Measurements from ENCODE around the gene RRN3.
A peak's percentile ranks its signal among the peaks of the same experiment; 100 is the strongest.
"Not testable (repeated sequence)": the region's sequence is repeated elsewhere in the genome, so short reads cannot be mapped to it uniquely, and the experiment has no call there.

Gene RRN3

GRCh38 chr16:15132719-15133428 lies 38.8 kb upstream of the RRN3 start:
- H3K9me3 Mint-ChIP-seq; DNase-seq (ENCODE audit: low spot score in 2 of 2); H3K27me3 Mint-ChIP-seq; ATAC-seq (replicated peaks; ENCODE audit: extremely low read depth, poor library complexity, severe bottlenecking); H3K4me3 Mint-ChIP-seq; H3K36me3 Mint-ChIP-seq (ENCODE audit: insufficient read depth); H3K4me1 Mint-ChIP-seq; H3K27ac Mint-ChIP-seq (ENCODE audit: low read depth): not testable (repeated sequence)

- not testable (repeated sequence) for H3K36me3 Mint-ChIP-seq (ENCODE audit: insufficient read depth); H3K27ac Mint-ChIP-seq (ENCODE audit: low read depth); ATAC-seq (replicated peaks; ENCODE audit: extremely low read depth, poor library complexity, severe bottlenecking)
These were observed 37.0 kb upstream of the RRN3 start for GRCh38 chr16:15130943-15131700.

GRCh38 chr16:15130256-15130932 lies 36.3 kb upstream of the RRN3 start:
- H3K4me1 Mint-ChIP-seq; H3K9me3 Mint-ChIP-seq; ATAC-seq (replicated peaks; ENCODE audit: extremely low read depth, poor library complexity, severe bottlenecking); DNase-seq (ENCODE audit: low spot score in 2 of 2); H3K36me3 Mint-ChIP-seq (ENCODE audit: insufficient read depth); H3K4me3 Mint-ChIP-seq; H3K27ac Mint-ChIP-seq (ENCODE audit: low read depth); H3K27me3 Mint-ChIP-seq: not testable (repeated sequence)

More at GRCh38 chr16:15130943-15131700, 37.0 kb upstream of the RRN3 start:
- not testable (repeated sequence) for H3K27me3 Mint-ChIP-seq; H3K4me1 Mint-ChIP-seq; DNase-seq (ENCODE audit: low spot score in 2 of 2); H3K4me3 Mint-ChIP-seq; H3K9me3 Mint-ChIP-seq

- not testable (repeated sequence) for H3K9me3 Mint-ChIP-seq; H3K4me3 Mint-ChIP-seq; ATAC-seq (replicated peaks; ENCODE audit: extremely low read depth, poor library complexity, severe bottlenecking); H3K27ac Mint-ChIP-seq (ENCODE audit: low read depth); H3K27me3 Mint-ChIP-seq; H3K4me1 Mint-ChIP-seq; DNase-seq (ENCODE audit: low spot score in 2 of 2); H3K36me3 Mint-ChIP-seq (ENCODE audit: insufficient read depth)
These were observed 33.8 kb upstream of the RRN3 start for GRCh38 chr16:15127641-15128425.

GRCh38 chr16:15100372-15100987 lies 6.4 kb upstream of the RRN3 start:
- not testable (repeated sequence) for H3K9me3 Mint-ChIP-seq; H3K4me1 Mint-ChIP-seq; ATAC-seq (replicated peaks; ENCODE audit: extremely low read depth, poor library complexity, severe bottlenecking); H3K36me3 Mint-ChIP-seq (ENCODE audit: insufficient read depth); DNase-seq (ENCODE audit: low spot score in 2 of 2); H3K4me3 Mint-ChIP-seq; H3K27me3 Mint-ChIP-seq; H3K27ac Mint-ChIP-seq (ENCODE audit: low read depth)

- not testable (repeated sequence) for H3K4me3 Mint-ChIP-seq; H3K27me3 Mint-ChIP-seq; DNase-seq (ENCODE audit: low spot score in 2 of 2); ATAC-seq (replicated peaks; ENCODE audit: extremely low read depth, poor library complexity, severe bottlenecking); H3K4me1 Mint-ChIP-seq; H3K36me3 Mint-ChIP-seq (ENCODE audit: insufficient read depth); H3K9me3 Mint-ChIP-seq; H3K27ac Mint-ChIP-seq (ENCODE audit: low read depth)
These were observed 5.4 kb upstream of the RRN3 start for GRCh38 chr16:15099366-15099909.

- H3K4me1 Mint-ChIP-seq = peaks cover 24% of the 10 kb centered on the region
- not testable (repeated sequence) for ATAC-seq (replicated peaks; ENCODE audit: extremely low read depth, poor library complexity, severe bottlenecking); H3K36me3 Mint-ChIP-seq (ENCODE audit: insufficient read depth); DNase-seq (ENCODE audit: low spot score in 2 of 2); H3K27me3 Mint-ChIP-seq; H3K9me3 Mint-ChIP-seq; H3K4me3 Mint-ChIP-seq; H3K27ac Mint-ChIP-seq (ENCODE audit: low read depth)
These were observed 2.5 kb upstream of the RRN3 start for GRCh38 chr16:15096583-15096972.

- not testable (repeated sequence) for ATAC-seq (replicated peaks; ENCODE audit: extremely low read depth, poor library complexity, severe bottlenecking); H3K9me3 Mint-ChIP-seq; H3K27me3 Mint-ChIP-seq; DNase-seq (ENCODE audit: low spot score in 2 of 2)
- H3K27ac Mint-ChIP-seq (ENCODE audit: low read depth) = peak overlapping the region; percentile 94
- peaks cover 30% of the 10 kb centered on the region for H3K36me3 Mint-ChIP-seq (ENCODE audit: insufficient read depth)
- H3K4me1 Mint-ChIP-seq = peaks cover 24% of the 10 kb centered on the region
- peak overlapping the region; percentile 98 for H3K4me3 Mint-ChIP-seq
These were observed 509 bp downstream of the RRN3 start for GRCh38 chr16:15093571-15093954.

- Mint-ChIP-seq H3K4me1 (peaks cover 24% of the 10 kb centered on the region), H3K36me3 (ENCODE audit: insufficient read depth) (peaks cover 41% of the 10 kb centered on the region)
- not testable (repeated sequence) for DNase-seq (ENCODE audit: low spot score in 2 of 2); H3K27ac Mint-ChIP-seq (ENCODE audit: low read depth); ATAC-seq (replicated peaks; ENCODE audit: extremely low read depth, poor library complexity, severe bottlenecking); H3K9me3 Mint-ChIP-seq; H3K4me3 Mint-ChIP-seq; H3K27me3 Mint-ChIP-seq
These were observed 3.3 kb downstream of the RRN3 start for GRCh38 chr16:15090663-15091269.

GRCh38 chr16:15082788-15083187 lies 11.3 kb downstream of the RRN3 start:
- not testable (repeated sequence) for H3K4me3 Mint-ChIP-seq; H3K27ac Mint-ChIP-seq (ENCODE audit: low read depth); DNase-seq (ENCODE audit: low spot score in 2 of 2); H3K27me3 Mint-ChIP-seq; ATAC-seq (replicated peaks; ENCODE audit: extremely low read depth, poor library complexity, severe bottlenecking); H3K4me1 Mint-ChIP-seq; H3K9me3 Mint-ChIP-seq
- peaks cover 60% of the 10 kb centered on the region for H3K36me3 Mint-ChIP-seq (ENCODE audit: insufficient read depth)

- H3K36me3 Mint-ChIP-seq (ENCODE audit: insufficient read depth) = peaks cover 72% of the 10 kb centered on the region
- not testable (repeated sequence) for ATAC-seq (replicated peaks; ENCODE audit: extremely low read depth, poor library complexity, severe bottlenecking); H3K4me3 Mint-ChIP-seq
These were observed 13.2 kb downstream of the RRN3 start for GRCh38 chr16:15080883-15081282.

More at GRCh38 chr16:15080883-15081282, 13.2 kb downstream of the RRN3 start:
- H3K9me3 Mint-ChIP-seq; H3K27ac Mint-ChIP-seq (ENCODE audit: low read depth); H3K27me3 Mint-ChIP-seq; H3K4me1 Mint-ChIP-seq; DNase-seq (ENCODE audit: low spot score in 2 of 2): not testable (repeated sequence)
